ENCODE results near the gene OR2AT4.

Gene OR2AT4

DNA sequence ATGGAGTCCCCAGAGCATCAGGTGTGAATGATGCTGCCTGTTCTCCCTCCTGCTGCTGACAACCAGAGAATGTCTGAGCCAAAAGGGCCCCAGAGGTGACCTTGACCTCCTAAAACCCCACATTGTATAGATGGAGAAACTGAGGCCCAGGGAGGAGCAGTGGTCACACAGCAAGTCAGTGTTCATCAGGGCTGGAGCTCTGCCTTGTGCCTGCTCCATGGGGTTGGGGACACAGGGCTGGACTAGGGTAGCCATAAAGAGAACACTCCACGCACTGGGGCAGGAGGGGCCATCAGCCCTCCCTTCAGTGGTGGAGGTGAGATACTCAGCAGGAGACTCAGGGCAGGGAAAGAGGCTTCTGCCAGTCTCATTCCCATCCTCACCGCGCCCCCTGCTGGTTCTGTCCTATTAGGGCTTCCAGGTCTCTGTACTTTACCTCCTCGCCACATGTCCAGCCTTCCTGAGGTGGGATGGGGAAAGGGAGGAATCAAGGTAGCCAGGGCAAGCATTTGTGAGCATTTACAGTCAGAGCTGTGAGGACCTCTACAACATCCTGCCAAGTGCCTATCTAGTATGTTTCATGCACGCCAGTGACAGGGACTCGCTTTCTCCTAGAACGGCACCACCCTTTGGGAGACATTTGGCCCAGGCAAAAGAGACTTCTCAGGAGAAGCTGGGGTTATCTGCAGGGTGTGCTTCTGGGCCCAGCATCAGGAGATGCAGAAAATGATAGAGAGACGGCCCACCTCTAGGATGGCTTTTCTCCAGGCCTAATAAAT lies 64.7 kb downstream of the OR2AT4 start:
- no peak overlapping the region for H3K27ac ChIP-seq (ENCODE audit: insufficient read depth in 1 of 2, low read depth in 1 of 2, low read length in 2 of 2, poor library complexity in 1 of 2, severe bottlenecking in 2 of 2)
- no peaks in the 10 kb centered on the region for H3K9me3 ChIP-seq (ENCODE audit: control extremely low read depth in 1 of 5, control insufficient read depth in 4 of 5, insufficient read depth in 2 of 5, low read depth in 1 of 5, low read length in 4 of 5)
- H3K4me1 ChIP-seq (ENCODE audit: control extremely low read depth in 1 of 4, control insufficient read depth in 4 of 4, insufficient read depth in 4 of 4, low read length in 3 of 4) = no peaks in the 10 kb centered on the region
- no peaks in the 10 kb centered on the region for H3K27me3 ChIP-seq (replicated peaks in 2 of 5; ENCODE audit: control insufficient read depth in 4 of 5, insufficient read depth in 5 of 5, low read length in 4 of 5)
- H3K4me3 ChIP-seq (ENCODE audit: control insufficient read depth in 1 of 7, extremely low read depth in 1 of 7, insufficient read depth in 4 of 7, low read depth in 2 of 7, low read length in 6 of 7) = no peak overlapping the region
- H3K36me3 ChIP-seq (ENCODE audit: control insufficient read depth in 4 of 4, insufficient read depth in 4 of 4, low read length in 3 of 4) = no peaks in the 10 kb centered on the region
- POLR2A ChIA-PET = no interaction called here
- CTCF ChIA-PET = interaction anchor here (0.6 to 4.0 kb wide), 13 partner anchors 9 to 1491 kb away, joined by 3 to 30 read pairs (median 3); no protein-coding TSS in a partner anchor
- WGBS (ENCODE audit: insufficient coverage) = 50% methylated on average over 7 of the region's 8 CpGs
- DNase-seq = peak; percentile 38 to 61 (median 55)

All from common myeloid progenitor, CD34-positive (primary cell).